Stimulated activated CD4-positive, alpha-beta T cell treated with anti-CD3 and anti-CD28 coated beads, Interleukin-1b, Interleukin-23, amount 100 ng/mL, for 4 hours (primary cell): ENCODE results near the gene NHLH1.

Experiments
- DNase-seq, 2 donors: peaks; one replicate each; pipeline ENCODE4 v3.0.0-alpha.2; 2020; ENCODE audit warnings: low read depth in 2 of 2

Gene NHLH1

DNA sequence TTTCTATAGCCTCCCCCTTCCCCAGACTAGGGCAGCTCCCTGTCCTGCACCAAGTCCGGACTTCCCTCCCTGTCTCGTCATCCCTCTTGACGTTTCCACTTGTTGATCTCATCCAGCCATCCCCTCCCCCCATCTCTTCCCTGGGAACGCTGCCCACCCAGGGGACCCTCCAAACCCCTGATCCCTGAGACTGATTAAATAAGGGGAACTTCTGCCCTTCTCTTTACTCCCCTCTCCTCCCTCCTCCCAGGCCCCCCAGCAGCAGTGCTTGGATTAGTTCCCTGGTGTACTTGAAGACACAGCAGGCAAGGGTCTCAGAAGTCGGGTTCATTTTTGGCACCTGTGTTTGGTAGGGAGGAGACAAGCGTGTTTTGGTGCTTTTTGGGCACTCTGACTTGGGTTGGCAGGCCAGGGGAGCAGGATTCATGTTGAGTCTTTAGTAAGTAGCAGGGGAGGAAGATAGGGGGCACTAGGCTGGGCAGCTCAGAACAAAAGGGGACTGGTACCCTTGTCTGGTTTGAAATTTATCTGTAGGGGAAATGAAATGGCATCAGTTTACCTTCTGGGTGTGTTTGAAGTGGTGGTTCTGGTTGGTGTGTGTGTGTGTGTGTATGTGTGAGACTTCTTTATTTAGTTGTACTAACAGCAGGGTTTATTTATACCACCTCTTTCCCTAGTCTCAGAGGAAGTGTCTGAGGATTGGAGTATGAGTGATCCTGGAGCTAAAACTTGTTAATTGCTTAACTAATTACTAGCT lies 44.6 kb downstream of the NHLH1 start:
- no peak for DNase-seq

DNA sequence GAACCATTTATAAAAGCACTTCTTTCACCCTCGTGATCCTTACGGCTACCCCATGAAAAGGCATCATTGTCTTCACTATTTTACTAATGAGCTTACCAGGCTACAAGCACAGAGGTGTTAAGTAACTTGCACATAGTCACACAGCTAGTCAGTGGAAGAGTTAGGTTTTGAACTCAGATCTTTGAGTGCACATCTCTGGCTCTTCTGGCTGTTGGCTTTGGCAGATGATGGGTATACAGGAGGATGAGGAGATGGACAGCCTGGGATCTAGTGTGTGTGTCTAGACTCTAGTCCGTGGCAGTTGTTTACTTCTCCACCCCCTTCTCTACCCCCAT lies 45.1 kb downstream of the NHLH1 start:
- DNase-seq = no peak

DNA sequence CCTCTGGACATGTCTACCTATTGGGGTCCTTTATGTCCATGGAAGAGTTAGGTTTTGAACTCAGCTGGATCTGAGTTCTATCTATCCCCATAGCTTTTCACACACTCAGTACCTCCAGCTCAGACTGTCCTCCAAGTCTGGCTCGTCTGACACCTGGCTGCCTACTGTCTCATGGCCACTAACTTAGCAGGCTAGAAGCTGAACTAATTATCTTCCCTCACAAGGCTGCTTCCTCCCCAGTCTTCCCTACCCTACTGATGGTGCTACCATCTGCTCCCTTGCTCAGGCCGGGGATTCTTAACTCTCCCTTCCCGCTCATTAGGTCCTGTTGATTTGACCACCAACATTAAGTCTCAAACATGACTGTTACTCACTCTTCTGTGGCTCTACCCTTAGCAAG lies 46.8 kb downstream of the NHLH1 start:
- DNase-seq = no peak

DNA sequence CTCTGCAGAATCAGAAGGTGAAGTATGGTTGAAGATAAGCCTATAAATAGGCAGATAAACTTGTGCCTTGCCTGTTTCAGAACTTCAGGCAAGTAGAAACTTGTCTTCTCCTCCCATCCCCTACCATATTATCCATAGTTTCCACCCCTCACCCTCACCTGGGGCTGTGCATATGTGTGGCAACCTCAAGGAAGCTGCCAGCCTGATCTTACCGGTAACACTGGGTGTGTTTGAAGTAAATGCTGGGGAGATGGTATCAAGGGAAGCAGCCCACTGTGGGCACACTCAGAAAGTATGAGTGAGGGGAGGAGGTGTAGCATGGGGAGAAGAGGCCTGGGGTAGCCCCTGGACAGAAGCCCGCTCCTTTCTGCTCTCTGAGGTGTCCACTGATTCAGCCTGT lies 48.0 kb downstream of the NHLH1 start:
- no peak for DNase-seq

- DNase-seq = no peak
Measured at GRCh38 chr1:160415696-160416290, 48.9 kb downstream of the NHLH1 start.

DNA sequence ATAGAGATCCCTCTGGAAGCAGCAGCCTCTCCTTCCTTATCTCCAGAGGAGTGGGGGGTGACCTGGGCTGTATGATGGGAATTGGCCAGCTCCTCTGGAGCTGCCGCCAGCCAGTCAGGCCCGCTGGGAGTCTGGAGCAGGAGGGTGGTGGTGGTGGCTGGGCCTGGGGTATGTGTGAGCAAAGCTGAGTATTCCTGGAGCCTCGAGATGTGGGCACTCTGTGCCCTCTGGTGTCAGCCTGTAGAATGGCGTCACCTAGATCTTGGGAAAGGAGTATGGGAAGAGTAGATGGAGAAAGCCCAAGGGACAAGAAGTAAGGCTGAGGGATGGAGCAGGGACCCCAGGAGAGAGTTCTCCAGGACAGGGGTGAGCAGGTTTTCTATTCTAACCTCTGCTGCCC lies 49.5 kb downstream of the NHLH1 start:
- no peak for DNase-seq

- DNase-seq = no peak
Measured at GRCh38 chr1:160418483-160418882, 51.6 kb downstream of the NHLH1 start.

GRCh38 chr1:160419150-160419837 lies 52.4 kb downstream of the NHLH1 start:
- DNase-seq = no peak

DNA sequence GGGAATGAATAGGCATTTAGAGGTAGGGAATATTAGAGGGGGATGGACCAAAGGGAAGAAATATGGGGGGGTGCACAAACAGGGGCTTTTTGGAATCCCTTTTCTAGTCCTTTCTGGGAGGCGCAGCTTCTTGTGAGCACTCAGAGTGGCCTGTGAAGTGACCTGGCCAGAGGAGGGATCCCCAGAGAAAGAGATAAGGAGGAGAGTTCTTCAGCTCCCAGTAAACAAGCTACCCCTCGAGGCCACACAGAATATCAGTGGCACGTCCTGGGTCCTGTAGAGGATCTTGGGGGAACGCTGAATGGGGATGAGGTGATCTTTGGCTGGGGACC lies 52.9 kb downstream of the NHLH1 start:
- no peak for DNase-seq

DNA sequence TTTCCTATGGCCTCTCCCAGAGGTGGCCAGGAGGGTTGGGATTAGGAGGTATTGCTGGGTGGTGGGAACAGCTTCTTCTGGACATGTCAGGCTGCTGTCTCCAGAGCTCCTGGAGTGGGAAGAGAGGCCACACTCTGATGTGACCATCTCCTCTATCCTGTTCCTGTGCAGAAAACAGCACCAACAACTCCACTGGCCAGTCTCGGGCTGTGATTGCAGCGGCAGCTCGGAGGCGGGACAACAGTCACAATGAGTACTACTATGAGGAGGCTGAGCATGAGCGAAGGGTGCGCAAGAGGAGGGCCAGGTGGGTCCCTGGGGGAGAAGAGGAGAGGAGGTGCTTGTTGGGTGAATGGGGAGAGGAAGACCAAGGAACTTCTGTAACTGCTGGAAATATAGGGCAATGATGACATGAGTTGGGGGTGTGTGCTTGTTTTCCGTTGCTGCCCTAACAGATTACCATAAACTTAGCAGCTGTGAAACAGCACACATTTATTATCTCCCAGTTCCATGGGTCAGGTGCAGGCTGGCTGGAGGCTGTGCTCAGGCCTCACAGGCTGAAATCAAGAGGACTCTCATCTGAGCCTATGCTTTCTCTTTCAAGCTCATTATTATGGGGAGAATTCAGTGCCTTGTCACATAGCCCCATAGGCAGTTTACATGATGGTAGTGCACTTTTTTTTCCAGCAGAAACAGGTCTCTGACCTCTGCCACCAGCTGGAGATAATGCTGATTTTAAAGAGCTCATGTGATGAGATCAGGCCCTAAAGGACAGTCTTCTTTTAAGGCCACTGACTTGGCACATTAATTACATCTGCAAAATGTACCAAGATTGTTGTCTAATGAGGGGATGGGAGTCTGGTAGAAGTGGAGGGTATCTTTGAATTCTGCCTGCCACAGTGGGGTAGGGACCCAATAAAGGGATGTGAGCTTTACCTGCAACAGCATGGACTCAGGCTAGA lies 54.3 kb downstream of the NHLH1 start:
- DNase-seq = no peak

DNA sequence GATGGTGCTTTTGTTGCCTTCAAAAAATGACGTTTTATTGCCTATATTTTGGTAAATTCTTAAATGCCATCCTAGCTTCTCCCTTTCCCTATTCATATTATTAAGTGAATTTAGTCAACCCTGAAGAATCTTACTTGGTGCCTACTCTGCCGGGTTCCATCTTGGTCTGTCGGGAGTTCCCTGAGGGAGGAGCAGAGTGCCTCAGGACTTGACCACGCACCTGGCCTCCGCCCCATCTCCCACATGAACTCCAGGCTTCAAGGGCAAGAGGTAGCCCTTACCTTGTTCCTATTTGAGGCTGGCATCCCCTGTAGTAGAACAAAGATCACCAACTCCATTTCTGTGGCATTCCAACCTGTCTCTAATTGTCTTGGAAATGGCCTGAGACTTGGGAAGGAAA lies 55.0 kb downstream of the NHLH1 start:
- DNase-seq = no peak
